Measurements from ENCODE around the gene ZNF746. TPM values are rescaled to one million over a fixed set of nuclear protein-coding genes. Genes with fewer than 3 reads are reported as not detected.
"Not testable (repeated sequence)": the region's sequence is repeated elsewhere in the genome, so short reads cannot be mapped to it uniquely, and the experiment has no call there.

Gene ZNF746
- total RNA-seq, 3 donors from 2014 or later: 23.5 to 27.5 (median 23.7) TPM

- TF ChIP-seq POLR2AphosphoS5 (IDR thresholded peaks at IDR 0.05): no peak
- TF ChIP-seq CTCF (IDR thresholded peaks at IDR 0.05): no peak
- TF ChIP-seq POLR2A (IDR thresholded peaks at IDR 0.05): no peak
- Histone ChIP-seq H3K4me3 (no peak overlapping the region), H3K4me1 (no peaks in the 10 kb centered on the region), H3K9me3 (no peaks in the 10 kb centered on the region), H3K36me3 (peaks cover 4% of the 10 kb centered on the region), H3K27ac (no peak overlapping the region), H3K27me3 (no peaks in the 10 kb centered on the region)
- DNase-seq (ENCODE audit: low spot score in 2 of 2): no peak
- intact Hi-C loops (cut with DNase I; ENCODE audit: low total_unique reads): no loop called here
These were observed 47.7 kb downstream of the ZNF746 start for GRCh38 chr7:149449897-149450296.

- Histone ChIP-seq H3K36me3 (peaks cover 4% of the 10 kb centered on the region), H3K4me1 (no peaks in the 10 kb centered on the region), H3K27me3 (no peaks in the 10 kb centered on the region), H3K27ac (no peak overlapping the region), H3K4me3 (no peak overlapping the region), H3K9me3 (no peaks in the 10 kb centered on the region)
- no peak for DNase-seq (ENCODE audit: low spot score in 2 of 2)
- intact Hi-C loops (cut with DNase I; ENCODE audit: low total_unique reads): no loop called here
- no peak for TF ChIP-seq POLR2AphosphoS5 (IDR thresholded peaks at IDR 0.05)
- TF ChIP-seq POLR2A (IDR thresholded peaks at IDR 0.05): no peak
- TF ChIP-seq CTCF (IDR thresholded peaks at IDR 0.05): no peak
These were observed 48.6 kb downstream of the ZNF746 start for GRCh38 chr7:149448961-149449360.

- H3K36me3 ChIP-seq; H3K9me3 ChIP-seq; H3K27ac ChIP-seq; H3K27me3 ChIP-seq; intact Hi-C loops (cut with DNase I; ENCODE audit: low total_unique reads); H3K4me3 ChIP-seq; DNase-seq (ENCODE audit: low spot score in 2 of 2); H3K4me1 ChIP-seq: not testable (repeated sequence)
These were observed 51.6 kb downstream of the ZNF746 start for GRCh38 chr7:149446026-149446425.

GRCh38 chr7:149444287-149444686 lies 53.3 kb downstream of the ZNF746 start:
- H3K27me3 ChIP-seq: no peaks in the 10 kb centered on the region
- H3K9me3 ChIP-seq: no peaks in the 10 kb centered on the region
- no peaks in the 10 kb centered on the region for H3K4me1 ChIP-seq
- intact Hi-C loops (cut with DNase I; ENCODE audit: low total_unique reads): no loop called here
- no peak overlapping the region for H3K27ac ChIP-seq
- no peak overlapping the region for H3K4me3 ChIP-seq
- DNase-seq (ENCODE audit: low spot score in 2 of 2): no peak
- TF ChIP-seq CTCF (IDR thresholded peaks at IDR 0.05) (no peak), POLR2AphosphoS5 (IDR thresholded peaks at IDR 0.05) (no peak), POLR2A (IDR thresholded peaks at IDR 0.05) (no peak)
- peaks cover 4% of the 10 kb centered on the region for H3K36me3 ChIP-seq

- peaks cover 4% of the 10 kb centered on the region for H3K36me3 ChIP-seq
- no peak for DNase-seq (ENCODE audit: low spot score in 2 of 2)
- H3K27me3 ChIP-seq: no peaks in the 10 kb centered on the region
- H3K4me1 ChIP-seq: no peaks in the 10 kb centered on the region
- intact Hi-C loops (cut with DNase I; ENCODE audit: low total_unique reads): no loop called here
- H3K4me3 ChIP-seq: no peak overlapping the region
- H3K9me3 ChIP-seq: no peaks in the 10 kb centered on the region
- H3K27ac ChIP-seq: no peak overlapping the region
- TF ChIP-seq POLR2A (IDR thresholded peaks at IDR 0.05) (no peak), POLR2AphosphoS5 (IDR thresholded peaks at IDR 0.05) (no peak), CTCF (IDR thresholded peaks at IDR 0.05) (no peak)
These were observed 54.1 kb downstream of the ZNF746 start for GRCh38 chr7:149443523-149443922.

GRCh38 chr7:149442924-149443323 lies 54.7 kb downstream of the ZNF746 start:
- H3K9me3 ChIP-seq: no peaks in the 10 kb centered on the region
- no peak overlapping the region for H3K4me3 ChIP-seq
- H3K36me3 ChIP-seq: peaks cover 4% of the 10 kb centered on the region
- no peak for DNase-seq (ENCODE audit: low spot score in 2 of 2)
- TF ChIP-seq POLR2AphosphoS5 (IDR thresholded peaks at IDR 0.05) (no peak), POLR2A (IDR thresholded peaks at IDR 0.05) (no peak), CTCF (IDR thresholded peaks at IDR 0.05) (no peak)
- H3K27me3 ChIP-seq: no peaks in the 10 kb centered on the region
- intact Hi-C loops (cut with DNase I; ENCODE audit: low total_unique reads): no loop called here
- no peaks in the 10 kb centered on the region for H3K4me1 ChIP-seq
- no peak overlapping the region for H3K27ac ChIP-seq

Measured in breast epithelium (tissue), 4 donors.